CD4-positive, alpha-beta T cell (primary cell): ENCODE results near the gene ATP4A. TPM values are rescaled to one million over a fixed set of nuclear protein-coding genes. Genes with fewer than 3 reads are reported as not detected.

Source experiments
- ATAC-seq: fragments of 200-7000 bp; cut with Tn5 transposase; one replicate; pipeline ENCODE4 v1.10.0; 2022; ENCODE audit warnings: mild to moderate bottlenecking; ENCODE audit not compliant: poor library complexity
- CTCF ChIA-PET: fragments of 350-600 bp; sonication (Branson Sonifier 250); formaldehyde crosslinking; loops from one replicate; lab custom pipeline; 2021; ENCODE audit warnings: antibody characterized with exemption, inconsistent platforms; lab: Charles Lee
- POLR2A ChIA-PET: fragments of 350-600 bp; sonication (Branson Sonifier 250); formaldehyde crosslinking; loops from one replicate; lab custom pipeline; 2021; ENCODE audit warnings: antibody characterized with exemption, inconsistent platforms; lab: Charles Lee
- DNase-seq, 14 experiments: peaks; one replicate each; pipeline ENCODE4 v3.0.0-alpha.2; 2013 to 2020; ENCODE audit warnings: mixed read lengths in 2 of 14
- H3K27ac ChIP-seq, 2 donors: one replicate each; pipeline versions ENCODE4 v1.5.1 to v1.7.0; 2013; ENCODE audit warnings: low read length in 2 of 2, low read depth in 1 of 2, mild to moderate bottlenecking in 1 of 2
- H3K27me3 ChIP-seq, 2 experiments: 1 replicate in 1 of 2; 2 replicates in 1 of 2; pipeline versions ENCODE4 v1.6.1 to v1.7.0; 2013; ENCODE audit warnings: low read length in 2 of 2, control low read depth in 1 of 2, mild to moderate bottlenecking in 1 of 2, moderate library complexity in 1 of 2; ENCODE audit not compliant: insufficient read depth in 2 of 2, control insufficient read depth in 1 of 2
- H3K36me3 ChIP-seq: one replicate; pipeline ENCODE4 v1.6.1; 2013; ENCODE audit warnings: low read length, control low read depth; ENCODE audit not compliant: insufficient read depth
- H3K4me1 ChIP-seq: one replicate; pipeline ENCODE4 v1.6.1; 2013; ENCODE audit warnings: low read length, control low read depth; ENCODE audit not compliant: insufficient read depth
- H3K4me3 ChIP-seq: one replicate; pipeline ENCODE4 v1.5.1; 2013; ENCODE audit warnings: mild to moderate bottlenecking, low read length, moderate library complexity
- H3K9me3 ChIP-seq, 2 experiments: 1 replicate in 1 of 2; 2 replicates in 1 of 2; pipeline versions ENCODE4 v1.6.1 to v1.7.0; 2013; ENCODE audit warnings: low read length in 2 of 2, mild to moderate bottlenecking in 2 of 2, control low read depth in 1 of 2, moderate library complexity in 1 of 2; ENCODE audit not compliant: control insufficient read depth in 1 of 2, insufficient read depth in 1 of 2
- H3K27ac Mint-ChIP-seq: one replicate; pipeline ENCODE4 v1.8.0; 2020; ENCODE audit warnings: mixed read lengths
- H3K27me3 Mint-ChIP-seq: one replicate; pipeline ENCODE4 v1.8.0; 2021; ENCODE audit warnings: mixed read lengths
- H3K36me3 Mint-ChIP-seq: one replicate; pipeline ENCODE4 v1.8.0; 2021; ENCODE audit warnings: low read depth, mixed read lengths
- H3K4me1 Mint-ChIP-seq: one replicate; pipeline ENCODE4 v1.8.0; 2021; ENCODE audit warnings: low read depth, mixed read lengths
- H3K4me3 Mint-ChIP-seq: one replicate; pipeline ENCODE4 v1.8.0; 2020; ENCODE audit warnings: mild to moderate bottlenecking, mixed read lengths
- H3K9me3 Mint-ChIP-seq: one replicate; pipeline ENCODE4 v1.8.0; 2020; ENCODE audit warnings: mixed read lengths
- intact Hi-C, 2 experiments: fragments of 100-400 bp; cut with DNase I in 1 of 2; cut with micrococcal nuclease in 1 of 2; formaldehyde crosslinking; loops; one replicate each; pipeline versions ENCODE4 v1.15.1 to v1.9.0; 2023 to 2025; cut with DNase I, micrococcal nuclease
- total RNA-seq, 174 experiments: library from RNA in 2 of 174; stranded (reverse) in 2 of 174; gene quantifications; one replicate each; pipeline ENCODE4 v1.2.3 and lab custom pipeline; 2021 to 2026
- TF ChIP-seq, protein P1 (sequence below): fragments of 200-600 bp; IDR thresholded peaks from one replicate; pipeline ENCODE4 v1.8.0; 2022; ENCODE audit warnings: antibody characterized with exemption, mild to moderate bottlenecking

The ATP4A gene
- total RNA-seq, 2 experiments from 2014 or later, result not detected

DNA sequence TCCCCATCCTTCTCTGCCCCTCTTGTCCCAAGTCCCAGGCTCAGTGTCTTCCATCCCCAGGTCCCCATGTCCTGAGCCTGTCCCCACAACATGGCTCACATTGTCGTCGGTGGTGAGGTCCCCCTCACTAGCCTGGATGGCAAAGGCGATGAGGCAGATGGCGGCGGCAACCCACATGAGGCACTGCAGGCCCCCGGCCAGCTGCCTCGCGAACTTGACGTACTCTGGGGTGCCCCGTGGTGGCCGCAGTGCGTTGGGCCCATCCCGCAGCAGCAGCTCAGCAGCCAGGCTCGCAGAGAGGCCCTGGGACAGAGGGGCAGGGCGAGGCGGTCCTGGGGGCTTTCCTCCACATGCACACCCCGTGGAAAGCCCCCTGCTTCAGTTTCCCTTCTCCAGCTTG is 1.1 kb downstream of the ATP4A start:
- Histone ChIP-seq H3K36me3 (no peaks in the 10 kb centered on the region), H3K27me3 (peaks cover 15 to 36% of the 10 kb centered on the region in 2 experiments), H3K4me3 (no peak overlapping the region), H3K9me3 (peaks cover 0 to 16% of the 10 kb centered on the region in 2 experiments), H3K4me1 (peaks cover 17% of the 10 kb centered on the region), H3K27ac (no peak overlapping the region)
- ChIA-PET CTCF (no interaction called here), POLR2A (no interaction called here)
- H3K9me3 Mint-ChIP-seq, result no peaks in the 10 kb centered on the region
- H3K4me3 Mint-ChIP-seq, result no peak overlapping the region
- H3K27ac Mint-ChIP-seq, result no peak overlapping the region
- ATAC-seq (no peak), DNase-seq (no peak)
- TF ChIP-seq, protein P1, sequence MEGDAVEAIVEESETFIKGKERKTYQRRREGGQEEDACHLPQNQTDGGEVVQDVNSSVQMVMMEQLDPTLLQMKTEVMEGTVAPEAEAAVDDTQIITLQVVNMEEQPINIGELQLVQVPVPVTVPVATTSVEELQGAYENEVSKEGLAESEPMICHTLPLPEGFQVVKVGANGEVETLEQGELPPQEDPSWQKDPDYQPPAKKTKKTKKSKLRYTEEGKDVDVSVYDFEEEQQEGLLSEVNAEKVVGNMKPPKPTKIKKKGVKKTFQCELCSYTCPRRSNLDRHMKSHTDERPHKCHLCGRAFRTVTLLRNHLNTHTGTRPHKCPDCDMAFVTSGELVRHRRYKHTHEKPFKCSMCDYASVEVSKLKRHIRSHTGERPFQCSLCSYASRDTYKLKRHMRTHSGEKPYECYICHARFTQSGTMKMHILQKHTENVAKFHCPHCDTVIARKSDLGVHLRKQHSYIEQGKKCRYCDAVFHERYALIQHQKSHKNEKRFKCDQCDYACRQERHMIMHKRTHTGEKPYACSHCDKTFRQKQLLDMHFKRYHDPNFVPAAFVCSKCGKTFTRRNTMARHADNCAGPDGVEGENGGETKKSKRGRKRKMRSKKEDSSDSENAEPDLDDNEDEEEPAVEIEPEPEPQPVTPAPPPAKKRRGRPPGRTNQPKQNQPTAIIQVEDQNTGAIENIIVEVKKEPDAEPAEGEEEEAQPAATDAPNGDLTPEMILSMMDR, result no peak
- intact Hi-C loops, result loop anchor here in 1 of 2 experiments (10.0 kb wide), 1 partner anchor 112 kb away; no protein-coding TSS in a partner anchor
- peaks cover 11% of the 10 kb centered on the region for H3K4me1 Mint-ChIP-seq
- no peaks in the 10 kb centered on the region for H3K36me3 Mint-ChIP-seq
- H3K27me3 Mint-ChIP-seq, result peaks cover 76% of the 10 kb centered on the region

DNA sequence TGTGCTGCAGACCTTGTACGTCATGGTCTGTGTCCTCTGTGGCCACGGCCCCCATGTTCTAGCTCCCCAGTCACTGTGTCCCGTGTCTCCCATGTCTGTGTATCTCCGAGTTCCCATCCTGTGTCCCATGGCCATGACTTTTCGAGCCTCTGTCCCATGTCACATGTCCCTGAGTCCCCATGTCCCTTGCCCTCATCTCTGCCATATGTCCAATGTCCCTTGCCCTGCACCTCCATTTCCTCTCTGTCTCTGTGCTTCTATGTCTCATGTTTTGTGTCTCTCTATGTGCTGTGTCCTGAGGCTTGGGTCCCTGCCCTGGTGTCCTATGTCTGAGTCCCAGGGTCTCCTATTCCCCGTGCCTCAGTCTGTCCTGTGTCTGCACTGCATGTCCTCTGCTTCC is 2.0 kb downstream of the ATP4A start:
- Mint-ChIP-seq H3K36me3 (no peaks in the 10 kb centered on the region), H3K9me3 (no peaks in the 10 kb centered on the region), H3K27ac (no peak overlapping the region), H3K4me1 (peaks cover 15% of the 10 kb centered on the region), H3K4me3 (no peak overlapping the region), H3K27me3 (peaks cover 73% of the 10 kb centered on the region)
- intact Hi-C loops, result loop anchor here in 1 of 2 experiments (10.0 kb wide), 1 partner anchor 113 kb away; no protein-coding TSS in a partner anchor
- no peak overlapping the region for H3K27ac ChIP-seq
- H3K9me3 ChIP-seq, result peaks cover 0 to 16% of the 10 kb centered on the region in 2 experiments
- POLR2A ChIA-PET, result no interaction called here
- CTCF ChIA-PET, result no interaction called here
- DNase-seq, result peak in 1 of 14 experiments; percentile 6
- no peak overlapping the region for H3K4me3 ChIP-seq
- peaks cover 15 to 36% of the 10 kb centered on the region in 2 experiments for H3K27me3 ChIP-seq
- TF ChIP-seq, protein P1, result no peak
- no peaks in the 10 kb centered on the region for H3K36me3 ChIP-seq
- ATAC-seq, result no peak
- H3K4me1 ChIP-seq, result peaks cover 17% of the 10 kb centered on the region

DNA sequence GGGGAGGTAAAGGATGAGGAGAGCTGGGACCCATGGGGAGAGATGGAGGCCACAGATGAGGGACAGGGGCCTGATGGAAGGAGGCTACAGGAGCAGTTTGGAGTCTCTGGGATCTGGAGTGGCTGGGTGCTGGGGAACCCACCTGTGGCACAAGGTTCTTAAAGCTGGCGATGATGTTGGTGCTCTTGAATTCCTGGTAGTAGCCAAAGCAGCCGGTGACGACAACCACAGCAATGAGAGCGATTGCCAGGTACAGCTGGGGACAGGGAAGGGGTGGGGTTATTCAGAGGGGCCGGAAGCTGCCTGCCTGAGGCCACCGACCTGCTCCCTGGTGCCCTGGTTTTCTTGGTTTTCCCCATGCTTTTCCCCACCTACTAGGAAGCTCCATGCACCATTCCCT is 2.8 kb downstream of the ATP4A start:
- POLR2A ChIA-PET, result no interaction called here
- CTCF ChIA-PET, result interaction anchor here (0.6 kb wide), 1 partner anchor 121 kb away, joined by 4 read pairs; no protein-coding TSS in a partner anchor
- ATAC-seq, result no peak
- TF ChIP-seq, protein P1, result no peak
- Mint-ChIP-seq H3K36me3 (no peaks in the 10 kb centered on the region), H3K27me3 (peaks cover 76% of the 10 kb centered on the region), H3K4me1 (peaks cover 15% of the 10 kb centered on the region), H3K9me3 (no peaks in the 10 kb centered on the region), H3K4me3 (no peak overlapping the region), H3K27ac (no peak overlapping the region)
- Histone ChIP-seq H3K27ac (no peak overlapping the region), H3K4me1 (peaks cover 17% of the 10 kb centered on the region), H3K4me3 (no peak overlapping the region), H3K9me3 (peaks cover 0 to 16% of the 10 kb centered on the region in 2 experiments), H3K36me3 (no peaks in the 10 kb centered on the region), H3K27me3 (peaks cover 15 to 36% of the 10 kb centered on the region in 2 experiments)
- no peak for DNase-seq
- intact Hi-C loops, result loop anchor here in 1 of 2 experiments (10.0 kb wide), 1 partner anchor 114 kb away; no protein-coding TSS in a partner anchor
